Stimulated activated CD8-positive, alpha-beta memory T cell treated with anti-CD3 and anti-CD28 coated beads, Interleukin-4, amount 100 ng/mL, for 4 hours (primary cell): ENCODE measurements around the gene EVA1B.
A peak's percentile ranks its signal among the peaks of the same experiment; 100 is the strongest.

Source experiments
- DNase-seq, 2 donors: peaks; one replicate each; pipeline ENCODE4 v3.0.0-alpha.2; 2020; ENCODE audit warnings: low read depth in 2 of 2, low spot score in 1 of 2

The EVA1B gene

GRCh38 chr1:36346741-36347370 lies 23.4 kb upstream of the EVA1B start:
- no peak for DNase-seq

DNA sequence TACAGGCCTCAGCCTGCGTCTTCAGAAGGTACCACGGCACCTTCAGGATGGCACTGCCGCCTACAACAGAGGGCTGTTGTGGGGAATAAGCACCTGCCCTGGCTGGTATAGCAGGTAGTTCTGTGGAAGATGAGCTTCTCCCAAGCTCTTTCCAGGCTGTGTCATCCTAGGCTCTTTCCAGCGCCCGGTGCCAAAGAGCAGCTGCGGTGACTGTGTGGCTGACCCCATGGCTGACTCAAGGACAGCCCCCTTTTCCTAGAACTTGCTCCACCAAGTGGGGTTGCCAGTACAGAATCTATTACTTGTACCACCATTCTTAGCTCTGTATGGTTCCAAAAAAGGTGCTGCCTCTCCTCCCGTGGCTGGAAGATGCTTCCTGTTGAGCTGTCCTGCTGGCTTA lies 21.9 kb upstream of the EVA1B start:
- no peak for DNase-seq

GRCh38 chr1:36344395-36344680 lies 20.9 kb upstream of the EVA1B start:
- DNase-seq: no peak

DNA sequence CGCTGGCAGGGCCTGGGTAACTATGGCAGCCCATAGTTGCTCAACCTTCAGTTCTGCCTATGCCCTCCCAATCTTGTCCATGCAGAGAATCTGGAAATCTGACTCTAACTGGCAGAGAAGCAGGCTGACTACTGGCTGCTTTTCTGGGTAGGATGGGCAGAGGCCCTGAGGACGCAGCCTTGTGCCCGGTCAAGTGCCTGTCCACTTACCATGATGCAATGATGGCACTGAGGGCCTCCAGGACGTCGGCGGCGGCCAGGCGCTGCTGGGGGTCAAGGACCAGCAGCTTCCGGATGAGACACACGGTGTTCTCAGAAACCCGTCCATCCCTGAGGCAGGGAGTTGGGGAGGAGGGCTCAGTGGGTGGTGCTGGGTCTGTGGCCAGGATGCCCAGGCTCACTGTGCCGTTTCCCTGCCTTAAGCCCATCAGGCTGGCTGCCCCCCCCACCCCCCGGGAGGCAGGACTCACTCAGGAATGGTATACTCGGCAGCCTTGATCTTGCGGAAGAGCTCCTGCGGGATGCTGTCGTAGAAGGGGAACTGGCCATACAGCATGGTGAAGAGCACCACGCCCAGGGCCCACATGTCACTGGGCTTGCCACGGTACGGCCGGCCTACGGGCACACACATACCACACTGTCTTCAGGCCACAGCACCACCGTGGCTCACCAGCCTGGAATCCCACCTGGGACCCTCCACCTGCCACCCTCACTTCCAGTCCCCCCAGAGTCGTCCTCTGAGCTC lies 20.4 kb upstream of the EVA1B start:
- DNase-seq: no peak

- DNase-seq: peak in 1 of 2 donors; percentile 21
Observed at GRCh38 chr1:36342426-36343185, 19.2 kb upstream of the EVA1B start.

GRCh38 chr1:36341626-36342320 lies 18.3 kb upstream of the EVA1B start:
- DNase-seq: no peak

DNA sequence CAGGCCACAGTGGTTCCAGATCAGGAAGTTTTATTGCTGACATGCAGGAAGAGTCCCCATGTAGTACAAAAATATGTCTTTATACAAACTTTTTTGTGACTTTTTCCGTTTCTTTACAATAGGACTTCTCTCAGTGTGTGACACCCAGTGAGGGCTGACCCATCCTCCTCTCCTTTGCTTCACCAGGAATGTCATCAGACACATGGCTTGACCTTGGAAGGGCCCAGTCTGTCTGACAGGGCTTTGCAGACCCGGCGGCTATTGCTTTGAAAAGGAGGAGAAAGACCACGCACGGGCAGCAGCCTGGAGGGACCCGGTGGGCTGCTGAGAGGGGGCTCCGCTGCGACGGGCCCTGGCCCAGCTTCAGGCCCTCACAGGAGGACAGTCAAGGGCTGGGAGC lies 16.2 kb upstream of the EVA1B start:
- no peak for DNase-seq

DNA sequence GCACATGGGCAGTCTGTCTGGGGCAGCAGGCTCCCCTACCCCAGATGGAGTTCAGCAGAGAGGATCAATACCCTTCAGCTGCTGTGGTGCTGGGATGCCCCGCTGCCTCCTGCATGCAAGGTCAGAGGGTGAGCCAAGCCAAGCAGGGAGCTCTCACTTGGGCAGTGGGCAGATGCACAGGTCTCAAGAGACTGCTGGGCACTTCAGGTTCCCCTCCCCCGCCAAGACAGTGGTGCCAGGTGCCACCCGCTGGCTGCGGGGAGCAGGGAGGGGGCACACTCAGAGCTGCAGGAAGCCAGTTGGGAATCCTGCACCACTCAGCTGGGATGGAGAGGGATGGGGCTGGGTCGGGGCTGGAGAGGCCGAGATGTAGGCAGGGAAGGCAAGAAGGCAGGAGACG lies 15.8 kb upstream of the EVA1B start:
- DNase-seq: no peak

GRCh38 chr1:36337830-36338229 lies 14.4 kb upstream of the EVA1B start:
- DNase-seq: no peak

DNA sequence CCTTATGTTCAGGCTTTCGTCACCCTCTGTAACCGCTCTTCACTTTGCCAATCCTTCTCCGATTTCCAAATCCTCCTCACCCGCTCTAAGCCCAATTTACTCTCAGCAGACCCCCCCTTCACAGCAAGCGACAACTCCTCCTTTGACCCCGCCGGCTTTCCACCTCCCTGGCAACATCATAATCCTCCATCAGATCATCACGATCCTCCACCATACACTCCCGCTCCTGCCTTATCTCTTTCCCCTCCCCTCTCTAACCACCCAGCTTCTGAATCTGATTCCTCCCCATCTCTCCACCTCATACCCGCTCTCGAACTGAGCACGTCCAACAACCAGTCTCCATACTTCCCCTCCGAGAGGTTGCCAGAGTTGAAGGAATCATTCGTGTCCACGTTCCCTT lies 7.5 kb upstream of the EVA1B start:
- no peak for DNase-seq

- DNase-seq: no peak
Observed at GRCh38 chr1:36329817-36330216, 6.4 kb upstream of the EVA1B start.

GRCh38 chr1:36328713-36329112 lies 5.3 kb upstream of the EVA1B start:
- DNase-seq: no peak

DNA sequence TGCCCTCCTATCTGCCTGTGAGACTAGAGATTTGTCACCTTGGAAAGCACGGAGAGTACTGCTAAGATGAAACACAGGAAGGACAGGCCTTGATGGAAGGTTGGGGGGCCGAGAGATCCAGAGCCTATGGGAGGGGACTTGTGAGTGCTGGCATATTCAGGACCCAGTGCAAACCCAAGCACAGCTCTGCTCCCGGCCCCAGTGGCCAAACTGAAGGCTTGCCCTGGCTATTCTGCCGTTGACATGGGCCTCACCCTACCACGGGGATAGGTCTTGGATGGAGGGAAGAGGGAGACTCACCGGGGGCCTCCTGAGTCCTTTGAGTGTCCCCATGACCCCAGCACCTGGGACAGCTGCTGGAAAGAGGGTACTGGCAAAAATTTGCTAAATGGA lies 4.6 kb upstream of the EVA1B start:
- DNase-seq: no peak

GRCh38 chr1:36327421-36328087 lies 4.1 kb upstream of the EVA1B start:
- no peak for DNase-seq

DNA sequence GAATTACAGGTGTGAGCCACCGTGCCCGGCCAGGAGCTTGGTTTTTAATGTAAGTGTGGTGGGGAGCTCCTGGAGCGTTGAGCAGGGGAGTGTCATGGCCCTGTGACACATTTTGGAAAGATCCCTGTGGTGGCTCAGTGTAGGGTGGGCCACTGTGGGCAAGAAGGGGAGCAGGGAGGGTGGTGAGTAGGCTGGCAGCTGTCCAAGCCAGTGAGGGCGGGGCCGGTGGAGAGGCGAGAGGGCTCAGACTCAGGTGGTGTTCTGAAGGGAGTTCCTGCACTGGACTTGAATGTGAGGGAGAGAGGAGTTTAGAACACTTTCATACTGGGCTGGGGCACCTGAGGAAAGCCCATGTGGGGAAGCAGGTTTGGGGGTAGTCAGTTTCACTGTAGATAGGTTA lies 3.1 kb upstream of the EVA1B start:
- no peak for DNase-seq

DNA sequence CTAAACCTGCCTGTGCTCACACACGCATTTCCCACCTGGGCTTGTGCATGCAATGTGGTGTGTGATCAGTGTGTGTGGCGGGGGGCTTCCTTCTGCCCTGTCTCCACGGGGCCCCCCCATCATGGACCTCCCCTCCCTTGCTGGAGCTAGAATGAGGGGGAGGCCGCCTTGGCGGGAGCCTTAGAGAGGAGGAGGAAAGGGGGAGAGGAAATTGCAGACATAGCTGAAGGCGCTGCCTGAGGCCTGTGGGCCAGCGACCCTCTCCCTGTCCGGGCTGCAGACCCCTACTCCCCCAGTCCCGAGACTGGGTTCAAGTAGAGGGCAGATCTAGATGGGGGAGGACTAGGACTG lies 883 bp upstream of the EVA1B start:
- DNase-seq: no peak

- no peak for DNase-seq
Observed at GRCh38 chr1:36322786-36323635, 434 bp downstream of the EVA1B start.

DNA sequence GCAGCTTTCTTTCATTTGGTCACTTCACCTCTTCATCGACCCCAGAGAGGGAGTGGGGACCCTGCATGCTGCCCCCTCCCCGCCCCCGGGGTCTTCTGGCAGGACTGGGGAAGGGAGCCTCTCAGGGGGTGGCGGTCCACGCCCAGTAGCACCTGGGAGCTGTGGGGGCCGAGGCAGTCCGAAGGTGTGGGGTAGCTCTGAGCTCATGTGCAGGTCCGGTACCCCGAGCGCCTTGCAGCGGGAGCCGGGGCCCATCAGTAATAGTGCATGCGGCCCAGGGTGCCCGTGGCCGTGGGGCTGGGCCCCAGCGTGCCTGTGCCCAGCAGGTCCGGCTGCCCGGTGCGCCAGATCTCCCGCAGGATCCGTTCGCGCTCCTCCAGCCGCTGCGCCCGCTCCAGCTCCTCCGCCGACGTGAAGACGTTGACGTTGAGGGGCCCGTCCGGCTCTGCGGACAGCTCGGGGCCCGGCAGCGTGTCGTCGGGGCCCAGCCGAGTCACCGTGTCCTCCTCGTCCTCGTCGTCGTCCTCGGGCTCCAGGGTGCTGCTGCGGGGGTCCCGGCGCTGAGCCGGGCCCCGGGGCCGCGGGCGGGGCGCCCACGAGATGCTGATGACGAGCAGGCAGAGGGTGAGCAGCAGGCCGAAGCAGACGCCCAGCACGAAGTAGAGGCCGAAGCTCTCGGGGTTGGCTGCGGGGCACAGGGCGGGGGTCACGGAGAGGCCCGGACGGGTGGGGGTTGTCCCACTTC lies 1.2 kb downstream of the EVA1B start:
- no peak for DNase-seq

DNA sequence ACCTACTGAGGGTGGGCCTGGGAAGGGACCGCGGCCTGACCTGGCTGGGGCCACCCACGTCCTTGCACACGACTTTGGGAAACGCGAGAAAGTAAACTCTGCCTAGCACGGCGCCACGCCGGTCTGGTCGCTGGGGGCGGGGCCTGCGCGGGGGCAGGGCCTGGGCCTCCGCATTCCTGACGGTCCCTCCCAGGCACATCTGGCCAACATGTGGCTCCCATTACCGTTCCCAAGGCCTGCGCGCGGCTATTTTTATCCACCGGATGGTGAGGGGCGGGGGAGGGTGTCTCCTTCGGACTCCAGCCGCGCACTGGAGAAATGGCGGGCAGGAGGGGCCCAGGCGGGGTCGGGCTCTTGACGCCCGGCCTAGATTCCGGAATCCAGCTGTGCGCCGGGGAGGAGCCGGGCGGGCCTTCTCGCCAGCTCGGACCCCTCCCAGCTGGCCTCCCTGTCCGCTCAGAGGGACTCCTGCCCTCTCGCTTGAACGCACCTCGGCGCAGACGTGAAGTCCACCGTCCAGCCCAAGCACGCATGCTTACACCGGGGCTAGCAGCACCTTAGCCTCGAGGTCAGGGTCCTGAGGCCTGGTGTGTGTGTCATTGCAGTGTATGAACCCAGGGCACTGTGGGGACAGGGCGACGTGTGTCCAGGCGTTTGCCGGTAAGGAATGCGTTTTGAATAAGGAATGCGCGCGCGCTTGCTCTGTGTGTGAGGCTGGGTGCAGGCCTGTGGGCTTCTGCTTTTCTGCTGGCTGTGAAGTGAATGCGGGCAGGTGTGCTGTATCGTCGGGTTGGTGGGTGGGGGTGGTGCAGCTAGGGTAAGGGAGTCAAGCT lies 2.1 kb downstream of the EVA1B start:
- DNase-seq: no peak
